Iris pigment epithelial cell (primary cell): Measurements from ENCODE around the gene ANTXR2.
A peak's percentile ranks its signal among the peaks of the same experiment; 100 is the strongest.

ENCODE experiments used
- DNase-seq: peaks from one replicate; pipeline ENCODE4 v3.0.0-alpha.2; 2011; ENCODE audit warnings: low read depth

ANTXR2 gene

DNA sequence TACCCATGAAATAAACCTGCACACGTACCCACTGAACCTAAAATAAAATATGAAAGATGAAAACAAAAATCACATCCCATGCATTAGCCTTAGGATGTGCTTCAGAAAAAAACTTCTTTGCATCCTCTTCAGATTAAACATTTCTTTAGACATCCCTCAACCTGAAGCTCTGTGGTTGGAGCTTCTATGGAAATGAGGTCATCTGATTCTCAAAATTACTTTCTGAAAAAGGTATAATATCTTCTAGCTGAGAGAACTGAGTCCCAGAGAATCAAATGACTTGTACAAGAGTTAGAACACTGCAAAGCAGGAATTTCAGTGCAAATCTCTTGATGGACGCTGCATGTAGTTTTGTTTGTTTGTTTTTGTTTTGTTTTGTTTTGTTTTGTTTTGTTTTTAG lies 19.1 kb upstream of the ANTXR2 start:
- no peak for DNase-seq

DNA sequence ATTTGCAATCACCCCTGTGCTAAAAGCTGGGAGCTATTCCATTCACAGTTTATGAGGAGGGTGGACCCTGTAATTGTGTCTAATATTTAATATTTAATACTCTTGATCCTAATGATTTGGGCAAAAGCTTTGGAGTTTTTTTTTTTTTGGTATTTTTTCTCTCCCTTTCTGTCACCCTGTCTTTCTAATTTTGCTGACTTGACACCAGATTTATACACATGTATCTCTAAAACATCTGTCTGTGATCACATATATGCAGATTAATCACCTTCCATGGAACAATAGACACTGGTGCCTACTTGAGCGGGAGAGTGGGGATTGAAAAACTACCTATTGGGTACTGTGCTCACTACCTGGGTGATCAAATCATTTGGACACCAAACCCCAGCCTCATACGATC lies 18.7 kb upstream of the ANTXR2 start:
- DNase-seq: no peak

DNA sequence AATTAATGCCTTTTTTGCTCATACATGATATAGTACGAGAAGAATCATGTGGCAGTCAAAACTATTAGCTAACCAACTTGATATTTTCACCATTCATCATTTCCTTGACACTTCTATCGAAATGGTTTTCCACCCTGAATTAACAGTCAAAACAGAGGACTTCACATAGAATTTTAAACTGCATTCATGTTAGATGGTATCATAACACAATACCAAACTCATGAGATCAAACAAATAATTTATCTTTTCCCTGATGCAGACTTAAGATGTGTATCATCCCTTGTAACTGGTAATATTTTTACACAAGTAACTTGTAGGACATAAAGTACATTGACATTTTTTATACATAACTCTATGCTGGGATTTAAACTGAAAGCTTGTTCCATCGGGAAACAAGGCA lies 18.2 kb upstream of the ANTXR2 start:
- DNase-seq: peak; percentile 61

DNA sequence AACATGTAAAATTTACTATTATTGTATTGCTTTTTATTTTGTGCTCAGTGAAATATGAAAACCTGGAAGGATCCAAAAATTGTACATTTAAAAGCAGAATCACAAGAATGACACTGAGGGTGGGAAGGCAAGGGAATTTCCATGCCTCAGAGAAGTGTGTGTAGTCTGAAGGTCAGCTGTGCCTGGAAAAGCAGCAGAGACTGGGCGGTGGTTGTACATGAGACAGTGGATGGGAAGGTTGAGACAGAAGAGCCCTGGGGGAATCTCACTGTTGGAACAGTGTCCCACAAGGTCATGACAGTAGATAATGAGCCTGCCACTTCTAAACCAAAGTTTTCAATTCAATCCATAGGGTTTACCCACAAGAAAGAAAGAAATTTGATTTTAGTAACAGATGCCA lies 17.1 kb upstream of the ANTXR2 start:
- DNase-seq: no peak

DNA sequence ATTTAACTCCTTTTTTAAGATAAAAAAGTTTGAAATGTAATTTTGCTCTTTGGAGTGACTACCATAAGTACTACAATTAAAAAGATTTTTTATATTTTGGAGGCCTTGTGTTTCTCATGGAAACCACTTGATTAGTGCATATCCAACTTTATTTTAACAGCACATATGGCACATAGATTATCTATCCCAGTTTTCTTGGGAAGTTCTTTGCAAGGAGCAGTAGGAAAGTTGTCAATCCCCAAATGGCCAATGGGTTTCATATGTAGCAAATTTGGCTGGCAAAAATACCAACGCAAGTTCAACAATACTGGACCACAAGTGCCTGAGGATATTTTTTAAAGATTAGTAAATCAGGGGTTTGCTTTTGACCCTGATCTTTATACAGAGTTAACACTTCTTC lies 15.4 kb upstream of the ANTXR2 start:
- DNase-seq: no peak

DNA sequence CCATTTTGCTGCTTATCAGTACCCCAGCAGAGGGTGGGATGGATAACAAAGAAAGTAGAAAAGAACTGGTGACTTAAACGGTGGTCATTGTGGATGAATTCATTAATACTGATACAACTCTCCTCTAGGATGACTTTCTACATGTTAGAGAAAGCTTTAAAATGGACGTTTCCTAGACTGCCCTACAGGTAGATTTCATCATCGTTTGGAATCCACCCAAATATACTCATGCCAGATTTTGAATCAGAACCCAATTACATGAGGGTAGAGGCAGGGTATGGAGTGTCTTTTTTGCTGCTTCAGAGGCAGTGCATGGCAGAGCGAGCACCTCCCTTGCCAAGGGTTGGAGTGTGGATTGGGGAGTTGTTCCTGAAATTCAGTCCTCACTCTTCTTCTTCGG lies 13.3 kb upstream of the ANTXR2 start:
- DNase-seq: no peak

DNA sequence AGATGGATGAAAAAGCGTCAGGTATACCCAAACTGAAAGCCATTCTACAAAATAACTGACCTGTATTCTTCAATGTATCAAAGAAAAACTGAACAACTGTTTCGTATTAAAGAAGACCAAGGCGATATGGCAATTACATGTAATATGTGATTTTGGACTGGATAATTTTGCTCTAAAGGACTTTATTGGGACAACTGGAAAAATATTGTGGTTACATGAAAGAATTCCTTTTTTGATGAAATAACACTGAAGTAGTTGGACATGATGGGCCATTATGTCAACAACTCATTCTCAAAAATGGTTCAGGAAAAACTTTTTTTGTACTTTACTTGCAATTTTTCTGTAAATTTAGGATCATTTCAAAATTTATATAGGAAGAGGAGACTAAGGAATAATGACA lies 12.1 kb upstream of the ANTXR2 start:
- no peak for DNase-seq

DNA sequence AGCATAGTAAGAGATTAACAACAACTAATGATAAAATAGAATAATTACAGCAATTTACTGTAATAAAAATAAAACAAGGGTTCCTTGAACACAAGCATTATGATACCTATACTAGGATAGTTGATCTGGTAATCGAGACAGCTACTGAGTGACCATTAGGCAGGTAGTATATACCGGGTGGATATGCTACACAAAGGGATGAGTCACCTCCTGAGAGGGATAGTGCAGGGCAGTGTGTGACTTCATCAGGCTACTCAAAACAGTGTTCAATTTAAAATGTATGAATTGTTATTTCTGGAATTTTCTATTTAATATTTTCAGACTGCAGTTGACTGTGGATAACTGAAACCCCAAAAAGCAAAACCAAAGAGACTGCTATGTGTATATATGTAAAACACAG lies 9.7 kb upstream of the ANTXR2 start:
- peak; percentile 45 for DNase-seq

DNA sequence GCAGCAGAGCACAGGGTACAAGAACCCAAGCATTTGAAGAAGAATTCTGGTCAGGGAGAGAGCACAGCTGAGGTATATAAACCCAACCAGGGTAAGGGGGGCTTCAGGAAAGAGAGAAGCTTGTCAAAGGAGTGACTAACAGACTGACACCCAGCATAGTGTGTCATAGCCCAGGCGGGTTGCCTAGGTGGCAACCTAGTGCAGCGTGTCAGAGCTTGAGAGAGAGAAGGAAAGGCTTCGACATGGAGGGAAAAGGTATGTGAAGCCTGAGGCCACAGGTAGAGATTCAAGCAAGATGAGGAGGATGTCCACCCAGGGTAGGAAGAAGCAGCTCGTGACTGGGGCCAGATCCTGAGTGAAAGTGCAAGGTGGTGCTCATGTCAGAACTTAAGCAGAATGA lies 8.5 kb upstream of the ANTXR2 start:
- DNase-seq: no peak

DNA sequence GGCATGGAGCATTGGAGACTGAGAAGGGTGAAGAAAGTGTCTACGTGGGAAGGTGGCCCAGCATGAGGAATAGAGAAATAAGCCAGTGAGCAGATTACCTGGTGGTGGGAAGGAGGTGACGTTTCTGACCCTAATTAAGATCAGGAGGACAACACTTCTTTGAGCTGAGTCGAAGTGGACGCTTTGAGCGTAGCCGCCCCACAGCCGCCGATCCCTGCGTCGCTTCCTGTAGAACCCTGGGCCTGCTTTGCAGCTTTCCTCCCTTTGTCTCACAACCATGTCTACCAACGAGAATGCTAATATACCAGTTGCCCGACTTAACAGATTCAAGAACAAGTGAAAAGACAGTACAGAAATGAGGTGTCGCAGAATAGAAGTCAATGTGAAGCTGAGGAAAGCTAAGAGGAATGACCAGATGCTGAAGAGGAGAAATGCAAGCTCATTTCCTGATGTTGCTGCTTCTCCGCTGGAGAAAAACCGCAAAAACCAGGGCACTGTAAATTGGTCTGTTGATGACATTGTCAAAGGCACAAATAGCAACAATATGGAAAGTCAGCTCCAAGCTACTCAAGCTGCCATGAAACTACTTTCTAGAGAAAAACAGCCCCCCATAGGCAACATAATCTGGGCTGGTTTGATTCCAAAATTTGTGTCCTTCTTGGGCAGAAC lies 6.4 kb upstream of the ANTXR2 start:
- no peak for DNase-seq

DNA sequence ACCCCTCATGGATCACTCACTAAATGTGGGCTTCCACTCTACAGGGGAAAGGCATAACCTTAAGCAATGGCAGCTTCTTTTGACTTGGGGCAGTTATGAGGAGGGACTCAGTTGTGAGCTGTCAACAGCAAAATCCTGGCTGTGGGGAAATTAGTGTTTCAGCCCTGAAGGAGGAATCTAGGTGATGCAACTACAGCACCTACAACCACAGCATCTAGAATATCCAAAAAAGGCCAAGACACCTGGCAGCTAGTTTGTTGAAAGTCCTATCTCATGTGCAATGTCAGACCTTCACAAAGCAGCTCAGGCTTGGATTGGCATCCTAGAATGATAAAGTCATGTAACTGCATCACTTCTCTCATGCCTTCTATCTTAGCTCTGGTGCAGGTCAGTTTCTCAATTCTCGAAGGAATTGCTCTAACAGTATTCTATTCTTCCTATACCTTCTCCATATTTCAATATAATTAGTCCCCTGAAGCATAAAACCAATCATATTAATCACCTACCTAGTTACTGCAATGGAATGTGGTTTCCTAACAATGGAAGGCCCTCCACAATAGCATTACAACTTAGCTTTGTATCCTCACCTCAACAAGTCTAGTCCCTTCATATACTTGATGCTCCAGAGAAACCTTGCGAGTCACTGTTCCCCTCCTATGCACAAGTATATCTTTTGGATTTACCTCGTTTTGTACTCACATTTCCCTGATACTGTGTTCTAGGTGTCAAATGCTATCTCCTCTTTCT lies 5.5 kb upstream of the ANTXR2 start:
- DNase-seq: no peak

DNA sequence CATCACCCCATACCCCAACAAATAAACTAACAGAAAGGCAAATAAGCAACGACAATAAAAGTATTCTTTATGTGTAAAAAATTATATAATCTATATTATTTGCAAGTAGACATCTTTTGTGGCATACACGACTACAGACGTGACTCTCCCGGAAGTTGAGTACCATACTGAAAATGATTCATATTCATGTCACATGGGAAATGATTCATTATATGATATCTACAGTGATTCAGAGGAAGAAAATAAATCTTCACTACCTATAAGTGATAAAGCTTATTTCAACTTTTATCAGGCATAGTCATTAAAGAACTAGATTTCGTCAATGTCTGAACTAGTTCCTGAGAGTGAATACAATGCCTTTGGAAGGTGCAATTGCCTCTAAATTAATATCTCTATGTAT lies 4.6 kb upstream of the ANTXR2 start:
- peak; percentile 68 for DNase-seq

DNA sequence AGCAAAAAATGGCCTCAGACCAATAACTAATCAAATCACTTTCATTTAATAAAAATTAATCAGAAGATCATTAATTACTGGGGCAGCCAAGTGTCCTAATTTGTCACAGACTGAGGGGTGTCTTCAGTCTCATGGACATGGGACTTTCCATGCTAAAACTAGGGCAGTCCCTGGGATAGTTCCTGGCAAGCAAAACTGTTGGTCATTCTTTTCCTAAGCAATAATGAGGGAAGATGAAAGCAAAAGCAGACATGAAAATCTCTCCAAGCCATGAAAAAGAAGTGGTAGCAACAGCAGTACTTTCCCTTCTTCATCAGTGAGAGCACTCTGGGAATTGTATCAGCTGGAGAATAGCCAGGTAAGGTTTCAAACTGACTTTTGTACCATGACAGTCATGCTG lies 3.7 kb upstream of the ANTXR2 start:
- no peak for DNase-seq

DNA sequence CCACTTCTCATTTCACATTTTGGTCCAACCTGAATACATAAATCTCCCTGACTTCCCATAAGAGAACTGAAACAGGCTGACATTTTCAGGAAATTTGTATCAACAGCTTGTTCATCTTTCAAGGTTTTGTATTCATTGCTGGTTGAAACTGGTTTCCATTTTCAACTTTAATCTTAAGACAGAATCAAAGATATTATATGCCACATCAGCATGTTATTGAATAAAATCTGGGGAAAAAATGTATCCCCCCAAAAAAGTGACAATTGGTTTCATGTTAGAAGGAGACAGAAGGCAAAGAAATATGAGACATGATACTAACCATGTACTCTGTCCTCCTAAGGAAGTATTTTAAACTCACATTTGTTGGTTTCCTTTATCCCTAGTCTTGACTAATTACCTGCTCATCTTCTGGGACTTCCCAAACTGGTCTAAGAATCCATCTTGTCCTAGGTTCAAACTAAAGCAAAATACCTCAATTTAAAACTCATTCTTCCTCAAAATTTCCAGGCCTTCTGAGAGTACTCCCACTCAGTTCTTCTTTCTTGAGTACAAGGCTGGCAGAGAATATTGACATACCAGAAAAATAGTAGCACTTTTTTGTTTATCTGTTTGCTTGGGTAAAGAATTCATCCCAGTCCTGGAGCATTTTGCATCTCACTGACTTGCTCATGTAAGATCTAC lies 3.1 kb upstream of the ANTXR2 start:
- DNase-seq: no peak

DNA sequence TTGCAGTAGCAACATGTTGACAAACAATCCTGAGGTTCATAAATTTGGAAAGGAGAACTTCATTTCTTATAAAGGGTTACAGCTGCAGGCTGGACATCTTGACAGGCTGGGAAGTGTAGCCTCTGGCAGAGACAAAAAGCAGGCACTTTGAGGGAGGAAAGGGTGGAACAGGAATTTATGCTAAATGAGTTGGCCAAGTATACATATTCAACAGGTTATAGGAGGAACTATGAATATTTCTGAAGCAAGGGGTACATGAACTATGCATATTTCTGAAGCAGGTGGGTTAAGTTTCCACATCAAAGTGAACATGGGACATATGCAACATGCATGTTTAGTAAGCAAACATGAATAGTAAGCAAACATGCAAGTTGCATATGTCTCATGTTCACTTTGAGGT lies 1.6 kb upstream of the ANTXR2 start:
- DNase-seq: no peak

DNA sequence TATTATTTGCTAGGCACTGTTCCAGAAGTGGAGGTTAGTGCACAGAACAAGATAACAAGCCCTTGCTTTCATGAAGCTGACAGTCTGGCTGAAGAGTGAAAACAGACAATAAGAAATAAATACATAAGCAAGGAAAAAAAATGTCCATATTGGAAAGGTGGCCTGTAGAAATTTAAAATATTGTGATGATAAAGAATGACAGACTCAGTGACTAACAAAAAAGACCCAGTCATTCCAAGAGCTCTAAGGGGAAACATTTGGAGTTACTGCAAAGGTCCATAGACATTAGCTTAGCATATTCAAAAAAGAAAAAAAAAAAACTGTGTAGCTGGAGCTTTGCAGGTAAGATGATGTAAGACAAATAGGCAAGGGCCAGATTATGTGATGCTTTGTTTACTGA lies 1.0 kb upstream of the ANTXR2 start:
- no peak for DNase-seq

DNA sequence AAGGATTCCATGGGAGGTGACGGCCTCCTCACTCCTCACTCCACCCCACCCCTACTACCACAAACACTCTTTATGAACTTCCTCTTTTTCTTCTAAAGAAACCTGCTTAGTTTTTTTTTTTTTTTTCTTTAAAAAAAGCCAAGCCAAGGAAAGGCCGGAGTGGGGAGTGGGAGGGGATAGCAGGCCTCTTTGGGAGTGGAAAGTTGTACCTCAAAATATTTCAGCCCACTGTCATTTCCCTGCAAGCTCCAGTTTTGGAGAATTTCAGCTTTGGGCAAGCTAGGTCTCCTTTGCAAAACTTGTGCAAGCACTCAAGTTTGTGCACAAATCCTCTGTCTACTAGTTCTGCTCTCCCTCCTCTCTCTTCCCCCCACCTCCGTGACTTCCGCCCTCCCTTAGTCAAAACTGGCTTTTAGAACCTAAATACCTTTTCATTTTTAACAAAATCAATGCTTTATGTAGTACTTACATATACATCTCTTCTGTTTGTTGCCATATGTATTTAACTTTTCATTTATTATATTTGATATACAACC lies 512 bp upstream of the ANTXR2 start:
- DNase-seq: no peak

DNA sequence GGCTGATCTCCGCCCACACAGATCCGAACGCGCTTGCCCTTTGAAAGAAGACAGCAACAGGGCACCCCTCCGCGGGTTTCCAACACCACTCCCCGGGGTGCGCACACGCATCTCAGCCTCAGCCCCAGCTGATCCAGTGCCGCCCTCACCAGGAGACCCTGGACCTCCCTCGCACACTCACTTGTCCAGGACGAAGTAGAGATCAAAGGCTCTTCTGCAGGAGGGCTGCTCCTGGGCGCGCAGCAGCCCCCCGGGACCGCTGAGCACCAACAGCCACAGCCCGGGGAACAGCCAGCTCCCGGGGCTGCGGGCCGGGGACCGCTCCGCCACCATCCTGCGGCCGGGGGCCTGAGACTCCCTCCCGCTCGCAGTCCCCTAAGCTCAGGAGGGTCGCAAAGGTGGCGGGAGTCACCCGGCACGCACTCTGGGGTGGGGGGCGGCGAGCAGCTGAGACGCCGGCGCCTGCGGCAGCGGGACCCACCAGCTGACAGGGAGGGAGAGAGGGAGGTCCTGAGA lies 743 bp downstream of the ANTXR2 start:
- DNase-seq: peak; percentile 51

DNA sequence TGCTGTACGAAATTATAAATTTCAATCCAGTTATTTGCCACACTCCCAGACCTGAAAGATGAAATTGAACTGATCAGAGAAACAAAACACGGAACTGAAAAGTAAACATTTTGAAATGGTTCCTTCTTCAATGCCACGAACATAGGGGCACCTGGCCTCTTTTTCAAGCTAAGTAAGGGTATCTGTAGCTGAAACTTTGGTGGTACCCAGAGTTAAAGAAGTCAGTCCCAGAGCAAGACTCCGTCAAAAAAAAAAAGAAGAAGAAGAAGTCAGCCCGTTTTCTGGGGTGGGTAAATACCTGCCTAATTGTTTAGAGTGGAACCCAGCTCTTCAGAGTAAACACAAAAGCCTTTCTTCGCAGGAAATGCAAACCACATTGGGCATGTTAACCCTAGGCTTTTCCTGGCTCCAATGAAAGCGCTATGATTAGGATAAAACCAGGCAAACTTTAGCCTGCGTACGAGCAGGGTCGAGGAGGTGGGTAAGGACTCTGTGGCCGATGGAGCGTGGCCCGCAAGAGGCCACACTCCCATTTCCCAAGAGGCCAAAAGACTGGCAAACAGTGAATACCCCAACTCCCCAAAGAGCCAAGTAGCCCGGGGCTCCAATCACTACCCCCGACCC lies 1.3 kb downstream of the ANTXR2 start:
- DNase-seq: no peak

DNA sequence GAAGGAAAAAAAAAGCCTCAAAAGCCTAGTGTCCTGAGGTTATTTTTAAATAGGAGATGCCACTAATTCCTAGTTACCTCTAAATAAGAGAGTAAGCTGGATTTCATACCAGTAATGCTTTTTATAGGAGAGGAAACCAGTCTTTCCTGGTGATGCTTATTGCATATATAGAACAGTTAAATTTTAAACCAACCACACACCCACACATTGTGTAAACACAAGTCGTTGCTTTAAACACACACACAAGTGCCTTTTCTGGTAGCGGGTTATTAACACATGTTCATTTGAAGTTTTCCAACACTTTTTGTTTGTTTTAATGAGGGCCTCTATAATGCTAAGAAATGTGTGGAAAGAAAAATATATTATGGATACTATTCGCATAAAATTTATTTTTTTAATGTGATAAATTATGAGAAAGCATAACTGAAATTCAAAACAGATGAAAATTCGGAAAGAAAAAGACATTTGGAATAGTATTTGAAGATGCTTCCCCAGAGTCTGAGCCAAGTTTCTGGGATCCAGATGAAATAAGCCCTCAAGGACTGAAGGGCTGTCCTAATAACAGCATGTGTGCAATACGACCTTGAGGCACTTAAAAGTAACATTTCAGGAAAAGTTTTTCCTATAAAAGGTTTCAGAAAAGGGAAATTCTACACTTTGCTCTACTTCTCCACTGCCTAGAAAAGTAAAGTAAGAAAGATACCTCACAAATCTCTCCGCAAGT lies 2.0 kb downstream of the ANTXR2 start:
- DNase-seq: peak; percentile 34

DNA sequence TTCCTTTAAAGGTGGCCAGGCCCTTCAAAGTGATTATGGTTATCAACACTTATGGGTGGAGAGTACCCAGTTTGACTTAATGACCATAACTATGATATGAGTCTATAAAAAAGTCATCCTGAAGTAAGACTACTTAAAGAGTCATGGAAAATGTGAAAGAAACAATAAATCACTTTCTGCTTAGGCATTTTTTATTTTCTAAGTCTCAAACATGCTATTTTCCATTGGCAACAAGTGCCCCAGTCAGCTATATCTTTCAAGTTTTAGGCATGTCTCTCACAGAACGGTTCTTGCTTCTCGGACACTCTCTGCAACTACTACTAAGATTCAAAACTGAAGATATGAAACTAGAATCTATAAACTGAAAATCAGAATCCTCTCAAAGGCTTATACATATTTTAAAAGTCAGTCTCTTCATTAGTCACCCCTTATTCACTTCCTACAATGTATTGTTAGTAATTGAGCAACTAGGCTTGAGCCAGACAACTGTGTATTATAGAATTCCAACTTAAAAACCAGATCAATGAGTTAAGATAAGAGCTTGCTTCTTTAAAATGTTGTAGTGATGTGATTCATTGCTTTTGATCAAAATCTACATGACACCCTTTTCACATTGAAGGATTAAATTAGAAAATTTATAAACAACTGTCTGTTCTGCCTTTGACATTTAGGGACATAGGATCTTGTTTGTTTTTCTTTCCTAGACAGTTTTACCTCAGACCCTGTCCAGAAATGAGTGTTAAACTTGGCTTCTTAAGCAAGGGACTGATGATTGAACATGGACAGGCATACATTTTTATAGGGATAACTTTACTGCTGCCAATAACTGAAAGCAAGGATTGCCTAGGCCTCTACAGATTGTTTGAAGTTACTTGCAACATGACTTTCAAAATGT lies 2.9 kb downstream of the ANTXR2 start:
- peak; percentile 65 for DNase-seq
